Measurements from ENCODE around the gene B3GALT5.
"Not testable (repeated sequence)": the region's sequence is repeated elsewhere in the genome, so short reads cannot be mapped to it uniquely, and the experiment has no call there.

The B3GALT5 gene

DNA sequence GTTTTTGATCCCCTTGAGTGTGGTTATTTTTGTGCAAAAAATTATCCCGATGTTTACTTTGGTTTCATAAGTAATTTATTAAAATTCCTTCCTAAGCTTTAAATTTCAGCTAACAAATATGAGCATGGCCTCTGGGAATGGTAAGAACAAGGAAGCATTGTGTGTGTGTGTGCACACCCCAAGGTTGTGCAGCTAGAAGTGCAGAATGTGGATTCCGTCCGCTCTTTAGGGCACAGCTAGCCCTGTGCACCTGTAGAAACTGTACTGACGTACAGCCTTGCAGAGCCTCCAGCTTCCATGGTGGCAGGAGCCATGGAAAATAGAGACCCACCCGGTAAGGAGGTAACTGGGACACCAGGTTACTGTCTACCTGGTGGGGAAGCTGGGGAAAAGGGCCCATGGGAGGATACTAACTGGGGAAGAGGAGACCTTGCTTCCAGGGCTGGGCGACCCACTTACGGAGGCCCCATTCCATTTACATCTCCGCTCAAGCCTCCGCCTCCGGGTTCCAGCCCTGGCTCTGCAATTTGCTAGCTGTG lies 54.7 kb downstream of the B3GALT5 start:
- DNase-seq (ENCODE audit: low read depth): no peak

- DNase-seq (ENCODE audit: low read depth): no peak
Observed at GRCh38 chr21:39668369-39668768, 55.6 kb downstream of the B3GALT5 start.

DNA sequence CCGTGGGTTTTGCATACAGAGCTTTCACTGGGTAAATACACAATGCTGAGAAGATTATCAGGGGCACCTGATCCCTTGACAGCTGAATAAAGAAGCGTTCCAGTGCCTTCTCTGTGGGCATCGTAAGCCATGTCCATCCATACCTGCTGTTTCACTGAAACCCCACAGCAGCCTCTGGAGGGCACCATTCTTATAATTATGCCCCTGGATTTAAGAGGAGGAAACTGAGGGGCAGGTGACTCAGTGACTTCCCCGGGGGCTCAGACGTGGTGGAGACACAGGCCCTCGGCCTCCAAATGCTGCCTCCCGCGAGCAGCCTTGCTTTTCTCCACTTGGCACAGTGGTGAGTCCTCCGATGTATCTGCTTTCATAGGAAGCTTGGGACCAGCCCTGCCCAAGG lies 56.7 kb downstream of the B3GALT5 start:
- no peak for DNase-seq (ENCODE audit: low read depth)

DNA sequence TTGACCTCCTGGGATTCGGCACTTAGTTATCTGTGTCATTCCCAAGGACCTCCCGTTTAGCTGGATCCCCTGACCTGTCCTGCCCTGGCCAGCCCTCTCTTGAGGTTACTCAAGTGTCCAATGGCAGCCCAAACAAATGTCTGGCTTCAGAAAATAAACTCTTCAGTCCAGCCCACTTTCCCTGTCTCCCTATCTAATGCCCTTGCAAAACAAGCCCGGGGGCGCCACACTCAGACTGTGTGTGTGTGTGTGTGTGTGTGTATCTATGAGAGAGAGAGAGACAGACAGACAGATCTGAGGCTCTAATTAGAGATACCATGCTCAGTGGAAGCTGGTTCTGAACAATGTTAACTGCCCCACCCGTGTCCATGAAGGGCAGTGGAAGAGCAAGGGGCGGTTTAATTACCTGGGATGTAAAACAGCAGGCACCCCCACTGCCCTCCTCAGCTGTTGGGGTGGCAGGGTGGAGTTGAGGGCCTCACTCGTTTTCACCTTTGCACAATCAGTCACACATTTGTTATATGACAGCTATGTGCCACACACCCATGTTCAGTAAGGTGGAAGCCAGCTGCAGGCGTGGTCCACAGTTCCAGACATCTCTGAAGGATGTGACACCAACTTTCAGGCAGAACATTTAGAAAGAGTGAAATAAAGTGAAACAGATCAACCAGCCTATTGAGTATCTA lies 57.4 kb downstream of the B3GALT5 start:
- DNase-seq (ENCODE audit: low read depth): no peak

DNA sequence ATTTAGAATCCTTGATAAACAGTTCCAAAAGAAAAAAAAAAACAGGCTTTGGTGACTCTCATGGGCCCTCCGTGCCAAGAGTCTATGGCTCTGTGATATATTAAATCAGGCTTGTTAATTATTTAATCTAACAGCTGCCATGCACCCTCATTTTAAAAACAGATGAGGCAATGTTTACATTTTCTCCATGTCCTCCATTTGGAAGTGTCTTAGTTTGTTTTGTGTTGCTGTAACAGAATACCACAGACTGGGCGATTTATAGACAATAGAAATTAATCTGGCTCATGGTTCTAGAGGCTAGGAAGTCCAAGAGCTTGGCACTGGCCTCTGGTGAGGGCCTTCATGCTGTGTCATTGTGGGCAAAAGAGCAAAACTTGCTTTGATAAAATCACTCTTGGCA lies 58.0 kb downstream of the B3GALT5 start:
- no peak for DNase-seq (ENCODE audit: low read depth)

DNA sequence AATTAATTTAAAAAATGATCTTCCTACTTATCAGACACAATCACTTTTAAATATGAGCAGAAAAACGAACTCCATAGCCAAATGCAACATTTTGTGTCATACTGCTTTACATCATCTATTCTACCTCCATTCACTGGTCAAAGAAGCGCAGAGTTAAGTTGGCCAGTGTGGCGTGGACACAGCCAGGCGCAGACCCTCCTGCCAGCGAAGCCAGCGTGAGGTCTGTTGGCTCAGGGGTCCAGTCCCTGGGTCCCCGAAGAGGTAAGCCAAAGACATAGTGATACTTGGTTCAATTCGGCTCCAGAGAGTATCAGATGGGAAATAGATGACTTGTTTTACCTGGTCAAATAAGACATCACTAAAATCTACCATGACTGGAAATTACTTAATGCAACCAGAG lies 59.2 kb downstream of the B3GALT5 start:
- DNase-seq (ENCODE audit: low read depth): no peak

- no peak for DNase-seq (ENCODE audit: low read depth)
Observed at GRCh38 chr21:39673163-39673562, 60.4 kb downstream of the B3GALT5 start.

GRCh38 chr21:39673736-39674135 lies 61.0 kb downstream of the B3GALT5 start:
- DNase-seq (ENCODE audit: low read depth): no peak

DNA sequence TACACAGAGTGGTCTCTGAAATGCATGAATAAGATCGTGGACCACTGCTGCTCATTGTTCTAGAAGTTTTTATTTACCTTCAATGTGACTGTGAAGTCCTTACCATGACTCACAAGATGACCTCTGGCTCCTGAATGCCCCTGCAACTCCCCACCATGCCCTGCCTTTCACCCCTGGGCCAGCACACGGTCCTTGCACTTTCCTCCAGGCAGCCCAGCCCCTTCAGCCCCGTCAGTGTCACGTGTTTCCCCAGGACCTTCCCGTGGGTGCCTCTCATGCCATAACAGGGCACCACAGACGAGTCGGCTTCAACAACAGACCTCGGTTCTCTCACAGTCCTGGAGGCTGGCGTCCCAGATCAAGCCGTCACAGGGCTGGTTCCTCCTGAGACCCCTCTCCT lies 62.1 kb downstream of the B3GALT5 start:
- no peak for DNase-seq (ENCODE audit: low read depth)

DNA sequence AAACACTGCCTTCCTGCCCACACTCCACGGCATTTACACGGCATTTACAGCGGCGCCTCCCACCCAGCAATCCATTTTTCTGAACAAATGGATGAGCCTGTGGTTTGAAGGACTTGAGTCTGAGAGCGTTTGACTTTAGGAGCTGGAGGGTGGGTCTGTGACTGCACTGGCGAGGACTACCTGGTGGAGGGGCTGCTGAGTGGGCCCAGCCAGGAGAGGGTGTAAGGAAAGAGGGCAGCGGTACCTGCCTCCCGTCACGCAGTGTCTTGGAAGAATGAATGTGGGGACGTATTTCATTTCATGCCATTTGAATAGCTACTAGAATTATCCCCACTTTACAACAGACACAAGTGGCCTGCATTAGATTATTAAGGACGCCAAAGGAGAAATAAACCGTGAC lies 62.9 kb downstream of the B3GALT5 start:
- DNase-seq (ENCODE audit: low read depth): no peak

DNA sequence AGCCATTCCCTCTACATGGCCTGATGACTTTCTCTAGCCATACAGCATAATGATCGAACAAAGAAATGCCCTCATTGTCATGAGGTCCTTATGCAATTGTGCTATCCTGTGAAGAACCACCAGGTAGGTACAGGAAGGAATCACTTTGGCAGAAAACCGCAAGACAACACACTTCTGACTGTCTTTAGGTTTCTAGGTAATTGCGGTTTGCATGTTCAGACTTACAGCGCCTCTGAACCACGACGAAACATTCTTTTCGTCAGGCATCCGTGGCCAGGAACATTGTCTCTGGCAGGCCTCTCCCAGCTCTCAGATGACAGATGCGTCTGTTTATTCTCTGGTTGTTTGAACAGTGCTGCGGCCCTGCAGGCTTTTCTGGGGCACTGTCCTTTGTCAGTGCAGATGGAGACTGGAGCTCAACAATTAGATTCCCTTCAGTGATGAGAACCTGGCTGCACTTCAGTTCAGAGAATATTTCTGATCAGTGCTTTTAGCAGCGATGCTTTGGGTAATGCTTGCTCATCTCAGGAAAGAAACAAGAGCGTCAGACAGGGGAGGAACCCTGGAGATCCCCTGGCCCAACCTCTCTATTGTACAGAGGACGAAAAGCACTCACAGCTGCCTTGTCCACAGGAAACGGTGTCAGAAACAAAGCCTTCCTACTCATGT lies 63.4 kb downstream of the B3GALT5 start:
- DNase-seq (ENCODE audit: low read depth): no peak

GRCh38 chr21:39680216-39680615 lies 67.5 kb downstream of the B3GALT5 start:
- no peak for DNase-seq (ENCODE audit: low read depth)

GRCh38 chr21:39681257-39681656 lies 68.5 kb downstream of the B3GALT5 start:
- DNase-seq (ENCODE audit: low read depth): no peak

DNA sequence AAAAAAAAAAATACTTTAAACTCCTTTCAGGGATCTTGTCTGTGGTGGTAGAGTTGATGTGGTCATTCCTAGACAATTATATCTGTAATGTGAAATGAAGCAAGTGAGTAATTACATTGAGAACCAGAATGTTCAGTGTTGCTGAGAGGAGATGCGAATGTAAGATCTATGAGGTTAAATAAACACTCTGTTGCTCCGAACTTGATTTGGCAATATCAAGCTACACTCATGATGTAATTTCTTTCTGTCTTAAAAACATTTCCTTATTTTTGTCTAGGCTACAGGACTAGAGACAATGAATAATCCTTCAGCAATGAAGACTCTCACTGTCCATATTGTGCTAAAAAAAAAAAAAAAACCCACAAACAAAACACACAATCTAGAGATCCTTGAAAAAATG lies 69.1 kb downstream of the B3GALT5 start:
- no peak for DNase-seq (ENCODE audit: low read depth)

- DNase-seq (ENCODE audit: low read depth): no peak
Observed at GRCh38 chr21:39685236-39685635, 72.5 kb downstream of the B3GALT5 start.

- DNase-seq (ENCODE audit: low read depth): no peak
Observed at GRCh38 chr21:39685991-39686390, 73.3 kb downstream of the B3GALT5 start.

GRCh38 chr21:39686646-39687468 lies 74.1 kb downstream of the B3GALT5 start:
- DNase-seq (ENCODE audit: low read depth): no peak

DNA sequence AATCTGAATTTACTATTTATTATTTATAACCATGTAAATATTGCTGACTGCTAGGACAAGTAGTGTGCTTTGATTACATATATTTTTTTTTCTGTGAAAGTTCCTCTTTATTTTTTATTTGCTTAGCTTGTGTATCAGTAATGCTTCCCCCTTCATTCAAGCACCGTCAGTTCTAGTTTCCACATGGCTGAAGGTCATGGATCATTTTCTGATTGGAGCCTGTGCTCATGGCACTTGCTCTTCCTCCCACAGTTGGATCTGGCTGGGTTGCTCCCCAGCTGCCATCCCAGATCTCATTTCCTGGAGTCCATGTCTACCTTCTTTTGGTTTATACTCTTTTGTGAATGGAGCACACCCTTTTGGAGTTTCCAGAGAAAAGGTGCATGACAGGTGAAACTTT lies 75.3 kb downstream of the B3GALT5 start:
- DNase-seq (ENCODE audit: low read depth): no peak

GRCh38 chr21:39689860-39690259 lies 77.1 kb downstream of the B3GALT5 start:
- DNase-seq (ENCODE audit: low read depth): not testable (repeated sequence)

DNA sequence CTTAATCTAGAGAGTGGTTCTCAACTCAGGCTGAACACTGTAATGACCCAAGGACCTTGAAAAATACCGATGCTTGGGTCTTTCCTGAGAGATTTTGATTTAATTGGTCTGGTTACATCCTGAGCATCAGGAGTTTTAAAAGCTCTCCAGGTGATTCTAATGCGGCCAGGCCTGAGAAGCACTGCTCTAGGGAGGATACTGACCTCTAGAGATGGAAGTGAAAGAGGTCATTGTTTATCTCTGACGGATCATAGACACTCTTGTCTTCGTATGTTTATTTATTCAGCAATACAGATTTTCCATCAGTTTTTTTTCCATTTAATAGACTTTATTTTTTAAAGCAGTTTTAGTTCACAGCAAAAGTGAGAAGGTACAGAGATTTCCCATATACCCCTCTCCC lies 77.7 kb downstream of the B3GALT5 start:
- no peak for DNase-seq (ENCODE audit: low read depth)

DNA sequence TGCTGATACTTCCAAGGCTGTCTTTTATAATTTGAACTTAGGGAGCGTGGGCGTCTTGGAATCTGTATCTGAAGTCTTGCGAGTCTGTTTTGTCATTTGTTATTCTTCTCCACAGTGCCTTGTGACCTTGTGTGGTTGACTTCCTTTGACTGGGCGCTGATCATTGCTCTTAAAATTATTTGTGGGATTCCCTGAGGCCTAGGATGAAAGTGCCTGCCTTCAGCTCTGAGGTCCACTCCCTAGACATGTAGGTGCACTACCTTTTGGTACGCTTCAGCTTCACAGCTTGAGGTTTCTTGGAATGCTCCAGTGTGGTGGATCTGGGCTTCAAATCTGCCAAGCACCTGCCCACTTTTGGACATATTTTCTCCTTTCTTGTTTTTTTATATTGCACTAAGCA lies 82.0 kb downstream of the B3GALT5 start:
- no peak for DNase-seq (ENCODE audit: low read depth)

GRCh38 chr21:39696196-39696595 lies 83.5 kb downstream of the B3GALT5 start:
- no peak for DNase-seq (ENCODE audit: low read depth)

GRCh38 chr21:39696618-39697017 lies 83.9 kb downstream of the B3GALT5 start:
- DNase-seq (ENCODE audit: low read depth): no peak
